Measurements from ENCODE around the gene STK40.

Gene STK40, protein sequence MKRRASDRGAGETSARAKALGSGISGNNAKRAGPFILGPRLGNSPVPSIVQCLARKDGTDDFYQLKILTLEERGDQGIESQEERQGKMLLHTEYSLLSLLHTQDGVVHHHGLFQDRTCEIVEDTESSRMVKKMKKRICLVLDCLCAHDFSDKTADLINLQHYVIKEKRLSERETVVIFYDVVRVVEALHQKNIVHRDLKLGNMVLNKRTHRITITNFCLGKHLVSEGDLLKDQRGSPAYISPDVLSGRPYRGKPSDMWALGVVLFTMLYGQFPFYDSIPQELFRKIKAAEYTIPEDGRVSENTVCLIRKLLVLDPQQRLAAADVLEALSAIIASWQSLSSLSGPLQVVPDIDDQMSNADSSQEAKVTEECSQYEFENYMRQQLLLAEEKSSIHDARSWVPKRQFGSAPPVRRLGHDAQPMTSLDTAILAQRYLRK

DNA sequence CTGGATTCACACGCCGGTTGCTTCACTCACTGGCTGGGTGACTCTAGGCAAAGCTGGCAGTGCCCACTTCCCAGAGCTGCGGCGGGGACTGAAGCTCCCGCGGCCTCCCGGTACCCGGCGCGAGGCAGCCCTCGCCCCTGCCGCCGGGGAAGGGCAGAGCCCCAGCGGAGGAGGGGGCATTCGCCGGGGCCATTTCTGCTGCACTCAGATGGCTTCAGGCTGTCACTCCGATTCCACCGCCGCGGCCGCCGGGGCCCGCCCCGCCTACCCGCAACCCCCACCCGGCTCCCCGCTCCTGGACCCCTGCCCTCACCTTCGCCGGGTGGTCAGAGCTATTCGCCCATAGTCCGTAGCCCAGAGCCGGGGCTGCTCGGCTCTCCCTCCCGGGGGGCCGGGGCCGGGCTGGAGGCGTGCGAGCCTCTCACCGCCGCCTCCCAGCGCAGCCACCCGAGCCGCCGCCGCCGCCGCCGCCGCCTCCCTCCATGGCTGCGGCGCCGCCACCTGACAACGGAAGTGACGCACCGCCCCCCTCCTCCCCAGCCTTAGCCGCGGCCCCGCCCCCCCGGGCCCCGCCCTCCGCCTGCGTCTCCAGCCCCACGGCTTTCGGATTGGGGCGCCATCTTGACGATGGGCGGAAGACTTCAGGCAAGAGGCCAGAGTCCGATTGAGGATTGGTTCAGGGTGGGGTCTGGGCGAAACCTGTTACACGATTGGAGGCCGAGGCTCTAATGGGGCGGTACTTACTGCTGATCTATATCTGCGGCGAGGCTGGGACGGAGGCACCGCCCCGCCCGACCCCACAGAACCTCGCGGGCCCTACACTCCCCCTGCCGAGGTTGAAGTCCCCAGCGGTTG is at the start of gene STK40:
STK40 (minus strand) TSS at position 515 of the 855 bp plus-strand sequence. CDS start 24,592 bp downstream, outside the sequence.
- DNase-seq = peak; percentile 97

DNA sequence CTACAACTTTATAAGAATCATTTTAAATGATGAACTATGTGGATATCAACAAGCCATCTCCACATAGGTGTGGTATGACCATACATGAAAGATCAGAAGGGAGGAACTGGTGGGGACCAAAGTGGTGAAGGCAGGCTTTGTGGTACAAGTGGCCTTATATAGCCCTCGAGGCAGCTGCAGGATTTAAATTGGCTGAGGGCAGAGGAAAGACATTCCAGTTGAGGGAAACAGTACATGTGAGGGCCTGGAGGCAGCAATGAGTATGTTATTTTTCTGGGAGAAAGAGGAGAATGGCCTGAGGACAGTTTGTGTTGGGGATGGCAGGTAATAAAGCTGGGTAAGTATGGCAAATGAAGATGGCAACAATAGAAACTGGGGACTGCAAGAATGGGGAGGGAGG is 47.4 kb upstream of the STK40 start:
- no peak for DNase-seq

DNA sequence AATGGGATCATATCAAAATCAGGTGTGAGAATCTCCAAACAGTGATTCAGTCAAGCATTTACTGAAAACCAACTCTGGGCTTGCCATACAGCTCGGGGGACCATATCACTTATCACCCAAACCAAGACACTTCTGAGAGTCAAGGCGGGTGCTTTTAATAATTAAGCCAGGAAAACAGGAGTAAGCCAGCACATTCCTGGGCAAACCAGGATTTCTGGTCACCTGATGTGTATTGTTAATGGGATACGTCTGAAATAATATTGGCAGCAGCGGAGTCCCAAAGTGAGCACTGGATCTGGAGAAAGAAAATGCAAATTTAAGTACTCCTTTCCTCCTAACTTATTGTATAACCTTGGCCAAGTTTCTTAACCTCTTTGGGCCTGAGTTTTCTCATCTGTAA is 46.9 kb upstream of the STK40 start:
- DNase-seq = no peak

DNA sequence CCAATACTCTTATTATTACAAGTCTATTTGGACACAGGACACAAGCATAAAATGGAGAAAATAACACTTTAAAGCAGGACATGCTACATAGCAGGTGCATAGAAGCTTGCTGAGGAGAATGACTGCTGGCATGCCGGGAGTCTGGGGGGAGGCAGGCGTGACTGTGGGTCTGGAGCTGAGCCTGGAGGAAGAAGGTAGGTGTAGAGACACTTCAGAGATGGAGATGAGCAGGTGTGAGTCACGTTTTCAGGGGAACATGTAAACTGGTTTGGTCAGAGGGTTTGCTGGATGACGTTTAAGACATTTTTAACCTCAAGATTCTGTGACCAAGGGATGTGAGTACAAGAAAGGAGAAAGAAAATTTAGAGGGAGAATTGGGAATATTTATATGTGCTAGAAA is 40.1 kb upstream of the STK40 start:
- DNase-seq = no peak

DNA sequence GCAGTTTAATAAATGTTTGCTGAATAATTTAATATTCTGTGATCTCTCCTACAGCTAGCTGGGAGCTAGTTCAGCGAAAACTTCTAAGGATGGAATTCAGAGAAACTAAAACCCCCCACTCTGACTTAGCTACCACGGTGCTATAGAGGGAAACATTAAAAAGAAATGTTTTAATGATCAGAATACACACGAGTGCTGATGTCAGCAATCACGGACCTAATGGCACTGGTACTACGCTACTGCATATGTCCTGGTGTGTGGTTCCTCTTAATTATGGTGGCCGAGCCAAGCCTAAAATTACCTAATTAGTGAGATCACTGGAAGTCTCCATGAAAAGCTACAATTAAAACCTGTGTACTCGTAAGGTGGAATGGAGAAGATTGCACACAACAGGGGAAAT is 35.9 kb upstream of the STK40 start:
- no peak for DNase-seq

DNA sequence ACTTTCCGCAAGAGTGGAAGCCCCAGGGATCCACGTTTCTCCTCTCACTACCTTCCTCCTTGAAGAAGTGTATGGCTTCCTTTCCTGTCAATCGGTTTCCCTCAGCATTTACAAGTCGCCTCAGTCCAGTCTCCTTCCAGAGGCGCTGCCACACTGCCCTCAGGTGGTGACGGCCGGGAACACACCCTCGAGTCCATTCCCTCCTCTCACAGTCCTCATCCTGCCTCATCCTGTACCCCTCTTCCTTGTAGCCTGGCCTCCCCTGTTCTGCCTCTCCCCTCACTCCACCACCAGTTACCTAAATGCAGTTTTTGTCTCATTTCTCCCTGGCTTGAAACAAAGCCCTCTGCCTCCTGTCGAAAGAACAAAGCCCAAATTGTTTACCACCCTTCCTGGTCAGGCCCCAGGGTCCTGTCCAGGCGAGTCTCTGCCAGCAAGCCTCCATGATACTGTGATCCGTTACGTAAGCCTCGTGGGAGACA is 35.2 kb upstream of the STK40 start:
- peak; percentile 69 for DNase-seq

DNA sequence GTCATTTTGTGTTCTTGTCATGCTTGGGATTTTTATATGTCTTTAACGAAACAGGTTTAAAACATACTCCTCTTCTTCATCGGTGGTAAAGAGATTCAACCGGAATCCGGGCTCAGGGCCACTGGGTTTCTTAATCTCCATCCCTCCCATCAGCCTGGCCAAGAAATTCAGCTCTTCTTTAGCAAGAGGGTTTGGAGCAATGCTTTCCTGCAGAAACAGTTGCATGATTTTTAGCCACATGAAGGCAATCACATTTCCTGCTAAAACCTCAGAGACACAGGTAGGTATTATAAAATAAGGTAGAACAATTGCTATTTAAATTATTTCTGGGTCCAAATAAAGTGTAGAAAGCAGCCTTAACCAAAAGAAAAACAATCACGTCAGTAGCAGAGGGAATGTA is 34.7 kb upstream of the STK40 start:
- no peak for DNase-seq

DNA sequence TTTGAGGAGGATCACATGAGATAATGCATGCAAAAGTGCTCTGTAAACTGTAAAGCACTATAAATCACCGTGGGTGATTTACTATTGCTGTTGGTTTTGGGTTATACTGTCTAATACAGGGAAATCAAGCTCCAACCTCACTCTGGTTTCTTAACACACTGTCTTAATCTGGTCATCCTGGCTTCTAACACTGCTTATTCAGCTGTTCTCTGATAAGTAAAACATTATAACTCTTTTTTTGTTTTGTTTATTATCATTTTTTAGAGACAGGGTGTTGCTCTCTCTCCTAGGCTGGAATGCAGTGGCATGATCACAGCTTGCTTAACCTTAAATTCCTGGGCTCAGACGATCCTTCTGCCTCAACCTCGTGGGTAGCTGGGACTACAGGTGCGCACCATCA is 33.8 kb upstream of the STK40 start:
- no peak for DNase-seq

DNA sequence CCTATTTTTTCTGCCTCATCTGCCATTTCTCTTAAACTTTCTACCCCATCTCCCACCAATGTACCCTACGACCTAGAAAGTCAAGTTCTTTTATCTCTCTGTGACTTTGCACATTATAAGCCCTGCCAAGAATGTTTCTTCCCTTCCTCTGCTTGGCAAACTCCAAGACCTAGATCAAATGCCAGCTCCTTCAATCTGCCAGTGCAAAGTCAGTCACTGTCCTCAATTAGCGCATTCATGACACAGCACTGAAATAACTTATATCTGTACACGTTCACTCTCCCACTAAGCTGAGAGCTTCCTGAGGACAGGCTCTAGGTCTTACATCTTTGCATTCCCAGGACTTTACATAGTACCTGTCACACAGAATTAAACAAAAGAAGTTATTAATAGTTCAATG is 33.4 kb upstream of the STK40 start:
- no peak for DNase-seq

DNA sequence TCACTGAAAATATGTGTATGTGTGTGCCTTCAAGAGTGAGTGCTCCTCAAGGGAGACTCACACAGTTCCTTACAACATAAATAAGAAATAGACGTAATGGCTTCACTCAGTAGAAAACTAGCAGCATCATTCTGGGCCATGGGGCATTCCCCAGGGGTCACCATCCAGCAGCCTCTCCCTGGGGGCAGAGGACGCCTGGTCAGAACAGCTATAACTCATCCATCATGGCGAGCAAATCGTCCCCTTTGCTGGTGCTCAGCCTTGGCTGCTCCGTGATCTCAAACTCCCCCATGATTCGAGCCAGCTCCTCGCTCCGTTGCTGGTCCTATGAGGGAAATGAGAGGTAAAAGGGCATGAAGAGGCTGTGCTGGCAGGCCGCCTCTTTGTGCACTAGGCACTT is 32.2 kb upstream of the STK40 start:
- DNase-seq = no peak

DNA sequence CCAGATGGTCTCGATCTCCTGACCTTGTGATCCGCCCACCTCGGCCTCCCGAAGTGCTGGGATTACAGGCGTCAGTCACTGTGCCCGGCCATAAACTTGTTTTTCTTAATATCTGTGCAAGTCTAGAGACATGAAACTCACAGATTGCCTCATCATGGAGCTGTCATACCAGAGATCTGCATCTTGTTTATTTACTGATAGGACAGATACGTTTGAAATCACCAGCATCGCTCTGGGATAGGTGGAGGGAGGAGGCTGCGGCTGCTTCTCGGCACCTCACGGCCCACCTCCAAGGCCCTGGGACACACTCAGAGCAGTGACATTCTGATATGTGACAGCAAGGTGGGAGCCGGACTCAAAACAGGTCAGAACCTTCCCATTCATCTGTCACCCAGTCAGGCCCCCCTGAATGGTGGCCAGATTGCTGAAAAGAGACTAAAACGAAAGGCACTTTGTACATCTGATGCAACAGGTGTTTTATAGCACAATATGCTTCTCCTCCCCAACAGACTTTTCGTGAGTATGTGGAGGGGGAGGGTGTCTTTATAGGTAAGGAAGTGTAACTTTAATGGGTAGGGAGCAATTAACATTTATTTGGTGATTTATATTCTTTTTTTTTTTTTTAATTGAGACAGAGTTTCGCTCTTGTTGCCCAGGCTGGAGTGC is 30.1 kb upstream of the STK40 start:
- DNase-seq = no peak

DNA sequence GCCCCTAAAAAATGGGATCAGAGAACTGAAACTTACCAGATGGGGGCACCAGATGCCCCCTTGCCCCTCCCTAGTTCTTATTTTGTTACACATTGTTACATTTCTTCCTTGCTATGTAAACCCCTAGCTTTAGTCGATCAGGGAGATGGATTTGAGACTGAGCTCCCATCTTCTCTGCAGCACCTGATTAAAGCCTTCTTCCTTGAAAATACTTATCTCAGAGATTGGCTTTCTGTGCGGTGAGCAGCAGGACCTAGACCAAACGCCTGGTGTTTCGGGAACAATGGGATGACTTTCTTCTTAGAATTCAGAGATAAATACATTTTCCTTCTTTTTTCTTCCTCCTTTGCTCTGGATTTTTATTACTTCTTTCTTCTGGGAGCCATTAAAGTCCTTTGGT is 28.7 kb upstream of the STK40 start:
- DNase-seq = no peak

DNA sequence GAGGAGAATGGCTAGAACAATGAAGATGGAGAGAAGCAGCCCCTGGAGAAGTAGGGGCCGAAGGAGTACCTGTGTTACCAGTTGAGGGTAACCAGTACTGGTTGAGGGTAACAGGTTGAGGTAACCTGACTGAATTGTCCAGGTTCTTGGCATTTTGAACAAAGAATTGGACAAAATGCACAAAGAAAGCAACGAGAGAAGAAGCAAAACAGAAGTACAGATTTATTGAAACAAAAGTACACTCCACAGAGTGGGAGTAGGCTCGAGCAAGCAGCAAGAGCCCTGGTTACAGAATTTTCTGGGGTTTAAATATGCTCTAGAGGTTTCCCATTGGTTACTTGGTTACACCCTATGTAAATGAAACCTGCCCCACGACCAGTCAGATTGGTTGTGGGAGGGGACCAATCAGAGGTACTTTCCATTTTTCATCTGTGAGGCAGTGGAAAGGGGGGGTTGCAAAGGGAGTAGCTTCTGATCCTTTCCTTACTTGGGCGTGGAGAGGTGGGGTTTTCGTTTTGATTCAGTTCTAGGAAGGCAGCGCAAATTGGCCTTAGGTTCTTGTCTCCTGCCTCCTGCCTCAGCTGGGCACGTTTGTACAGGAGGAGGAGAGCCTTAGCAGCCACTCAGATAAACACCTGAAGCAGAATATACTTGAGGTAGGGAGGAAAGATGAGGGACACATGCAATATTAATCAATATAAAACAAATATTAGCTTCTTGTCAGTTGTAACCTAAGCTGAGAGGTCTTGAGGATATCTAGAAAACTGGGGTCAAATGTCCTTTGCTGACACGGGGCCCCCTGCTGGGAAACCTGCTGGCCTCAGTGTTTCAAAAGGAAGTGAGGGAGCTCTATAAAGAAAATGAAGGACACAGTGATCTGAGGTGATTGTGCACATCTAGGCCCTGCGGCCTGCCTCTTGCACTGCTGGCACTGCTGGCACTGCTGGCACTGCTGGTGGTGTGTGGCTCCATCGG is 26.2 kb upstream of the STK40 start:
- DNase-seq = peak; percentile 89

DNA sequence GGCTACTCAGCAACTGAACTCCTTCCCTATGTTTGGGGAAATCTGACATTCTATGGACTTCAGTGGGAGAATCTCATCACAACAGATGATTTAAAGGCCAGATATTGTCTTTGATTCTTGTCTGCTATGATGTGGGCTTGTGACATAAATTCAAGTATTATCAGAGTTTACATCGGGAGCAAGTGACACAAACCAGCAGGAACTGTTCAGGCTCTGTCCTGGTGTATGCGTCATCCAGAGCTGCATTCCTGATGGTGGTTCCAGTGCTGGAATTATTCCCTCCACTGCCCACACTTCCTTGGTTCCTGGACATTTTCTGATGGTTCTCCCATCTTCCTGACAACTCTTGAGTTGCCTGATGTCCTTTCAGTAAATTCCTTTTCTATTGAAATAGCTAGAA is 22.8 kb upstream of the STK40 start:
- DNase-seq = no peak

DNA sequence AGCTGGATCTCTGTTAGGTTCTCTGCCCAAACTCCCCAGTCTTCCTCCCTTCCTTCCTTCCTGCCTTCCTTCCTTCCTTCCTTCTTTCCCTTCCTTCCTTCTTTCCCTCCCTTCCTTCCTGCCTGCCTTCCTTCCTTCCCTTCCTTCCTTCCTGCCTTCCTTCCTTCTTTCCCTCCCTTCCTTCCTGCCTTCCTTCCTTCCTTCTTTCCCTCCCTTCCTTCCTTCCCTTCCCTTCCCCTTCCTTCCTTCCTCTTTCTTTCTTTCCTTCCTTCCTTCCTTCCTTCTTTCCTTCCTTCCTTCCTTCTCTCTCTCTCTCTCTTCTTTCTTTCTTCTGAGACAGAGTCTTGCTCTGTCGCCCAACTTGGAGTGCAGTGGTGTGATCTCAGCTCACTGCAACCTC is 20.7 kb upstream of the STK40 start:
- DNase-seq = no peak

DNA sequence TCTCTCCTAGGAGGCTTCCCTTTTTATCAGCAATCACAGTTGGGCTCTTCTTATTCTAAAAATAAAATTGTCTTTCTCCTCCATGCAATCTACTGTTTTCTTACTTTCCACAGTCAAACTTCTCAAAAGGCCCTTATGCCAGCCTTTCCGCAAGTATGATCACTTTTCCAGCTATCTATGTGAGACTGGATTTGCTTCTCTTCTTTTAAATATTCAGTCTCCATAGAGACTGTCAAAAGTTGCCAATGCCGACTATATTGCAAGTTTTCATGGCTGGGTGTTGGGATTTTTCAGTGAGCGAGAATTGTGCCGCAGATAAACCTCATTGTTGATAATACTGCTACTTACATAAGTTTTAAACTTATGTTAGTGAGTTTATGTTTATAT is 16.8 kb upstream of the STK40 start:
- no peak for DNase-seq

DNA sequence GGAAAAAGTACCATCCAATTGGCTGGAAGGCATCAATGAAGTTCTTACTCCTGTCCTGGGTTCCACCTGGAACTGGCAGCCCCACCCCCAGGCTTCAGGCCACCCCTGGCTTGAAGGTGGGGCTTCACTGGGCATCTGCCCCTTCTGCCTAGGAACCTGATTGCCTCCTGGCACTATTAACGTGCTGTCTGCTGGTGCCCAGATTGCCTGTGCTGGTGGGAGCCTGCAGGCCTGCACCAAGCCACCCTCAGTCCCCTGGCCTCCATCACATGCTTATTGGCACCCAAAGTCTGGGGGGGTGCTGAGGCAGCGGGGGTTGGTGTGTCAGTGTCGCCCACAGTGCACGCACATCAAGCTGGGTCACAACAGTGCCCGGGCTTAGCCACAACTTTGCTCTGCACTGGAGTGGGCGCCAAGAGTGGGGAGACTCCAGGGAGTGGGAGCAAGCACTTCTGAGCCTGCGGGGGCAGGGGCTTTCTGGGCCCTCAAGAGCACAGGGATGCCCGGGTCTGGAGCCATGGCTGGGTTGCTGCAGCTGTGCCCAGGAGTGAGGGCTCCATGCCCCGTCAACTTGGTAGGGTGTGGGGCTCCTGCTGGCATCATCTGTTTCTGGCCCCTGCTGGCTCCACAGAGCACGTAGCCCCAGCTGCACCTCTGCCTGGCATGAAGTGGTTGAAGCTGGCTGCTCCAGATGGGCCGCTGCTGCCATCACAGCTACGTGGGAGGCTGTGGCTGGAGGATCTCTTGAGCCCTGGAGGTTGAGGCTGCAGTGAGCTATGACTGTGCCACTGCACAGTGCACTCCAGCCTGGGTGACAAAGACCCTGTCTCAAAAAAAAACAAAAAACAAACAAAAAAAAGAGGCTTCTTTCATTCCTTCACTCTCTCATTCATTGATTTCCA is 16.1 kb upstream of the STK40 start:
- no peak for DNase-seq

DNA sequence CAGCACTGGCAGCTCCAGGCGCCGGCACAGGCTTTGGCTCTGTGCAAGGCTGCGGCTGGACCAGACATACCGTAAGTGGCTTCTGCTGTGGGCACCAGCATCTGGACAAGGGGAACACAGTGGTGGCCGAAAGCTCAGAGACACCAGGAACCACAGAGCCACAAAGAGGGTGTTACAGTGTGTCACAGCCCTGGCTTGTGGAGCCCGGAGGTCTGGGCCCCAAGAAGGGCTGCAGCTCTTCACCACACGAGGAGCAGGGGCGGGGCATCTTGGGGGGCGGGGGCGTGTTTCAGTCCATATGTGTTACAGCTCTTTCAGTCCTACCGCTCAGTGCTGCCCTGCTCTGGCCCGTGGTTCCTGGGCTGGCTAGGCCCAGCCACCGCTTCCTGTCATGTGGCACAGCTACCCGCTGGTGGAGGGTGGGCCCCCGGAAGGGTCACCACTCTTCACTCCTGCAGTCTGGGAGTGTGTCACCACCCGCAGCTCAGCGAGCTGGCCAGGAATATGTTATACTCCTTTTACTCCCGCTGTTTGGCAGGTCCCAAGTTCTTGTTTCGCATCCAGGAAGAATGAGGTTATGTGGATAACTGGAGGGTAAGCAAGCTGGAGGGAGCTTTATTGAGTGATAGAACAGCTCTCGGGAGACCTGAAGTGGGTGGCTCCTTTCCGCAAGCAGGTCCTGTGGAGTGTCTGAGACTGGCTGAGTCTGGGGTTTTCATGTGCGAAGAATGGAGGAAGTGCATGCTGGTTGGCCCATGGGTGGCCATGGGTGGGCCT is 15.3 kb upstream of the STK40 start:
- DNase-seq = no peak

DNA sequence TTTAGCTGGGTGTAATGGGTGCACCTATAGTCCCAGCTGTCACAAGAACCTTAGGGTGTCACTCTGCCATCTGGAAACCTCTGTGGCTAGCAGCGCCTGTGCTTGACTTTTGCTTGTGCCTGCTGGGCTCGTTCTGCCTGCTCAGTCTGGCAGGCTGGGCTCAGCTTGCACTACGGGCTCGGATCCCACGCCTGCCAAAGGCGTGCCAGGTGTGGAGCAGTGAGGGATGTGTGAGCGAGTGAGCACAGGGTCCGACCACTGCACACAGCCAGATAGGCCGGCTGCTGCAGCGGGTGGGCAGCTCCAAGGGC is 14.7 kb upstream of the STK40 start:
- DNase-seq = no peak

DNA sequence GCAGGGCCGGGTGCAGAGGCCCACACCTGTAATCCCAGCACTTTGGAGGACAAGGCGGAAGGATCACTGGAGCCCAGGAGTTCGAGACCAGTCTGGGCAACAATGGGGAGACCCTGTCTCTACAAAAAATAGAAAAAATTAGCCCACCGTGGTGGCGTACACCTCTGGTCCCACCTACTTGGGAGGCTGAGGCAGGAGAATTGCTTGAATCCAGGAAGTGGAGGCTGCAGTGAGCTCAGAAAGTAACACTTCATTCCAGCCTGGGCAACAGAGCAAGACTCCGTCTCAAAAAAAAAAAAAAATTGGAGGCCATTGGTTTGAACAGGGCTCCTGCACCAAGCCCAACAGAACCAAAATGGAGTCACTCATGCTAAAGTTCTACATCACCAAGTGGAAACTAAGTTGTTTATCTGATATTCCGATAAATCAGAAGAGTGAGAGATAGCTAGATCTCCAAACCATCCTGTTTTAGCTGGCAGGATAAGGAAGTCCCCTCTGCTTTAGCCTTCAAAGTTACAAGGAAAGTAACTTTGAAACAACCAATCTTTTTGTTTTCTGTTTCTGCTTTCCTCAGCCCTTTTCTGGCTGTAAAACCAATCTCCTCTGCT is 12.8 kb upstream of the STK40 start:
- DNase-seq = no peak

Data from NCI-H226 (cell line).